ENCODE data around the gene PPP6R3. TPM values are rescaled to one million over a fixed set of nuclear protein-coding genes. Genes with fewer than 3 reads are reported as not detected.

The PPP6R3 gene
- polyA plus RNA-seq, 1 experiment, result 58.5 TPM

GRCh38 chr11:68660066-68660810 lies 199.7 kb downstream of the PPP6R3 start:
- ChIA-PET POLR2A (interaction anchor here (2.1 kb wide), 1 partner anchor 17 kb away, joined by 6 read pairs; no protein-coding TSS in a partner anchor), CTCF (no interaction called here)
- Histone ChIP-seq H3K27me3 (ENCODE audit: control insufficient read depth, insufficient read depth, low read length) (peaks cover 36% of the 10 kb centered on the region), H3K27ac (ENCODE audit: low read depth, low read length) (no peak overlapping the region), H3K9me3 (ENCODE audit: control insufficient read depth, insufficient read depth, low read length) (peaks cover 30% of the 10 kb centered on the region), H3K4me3 (ENCODE audit: low read depth, low read length) (no peak overlapping the region)
- TF ChIP-seq, protein P1, sequence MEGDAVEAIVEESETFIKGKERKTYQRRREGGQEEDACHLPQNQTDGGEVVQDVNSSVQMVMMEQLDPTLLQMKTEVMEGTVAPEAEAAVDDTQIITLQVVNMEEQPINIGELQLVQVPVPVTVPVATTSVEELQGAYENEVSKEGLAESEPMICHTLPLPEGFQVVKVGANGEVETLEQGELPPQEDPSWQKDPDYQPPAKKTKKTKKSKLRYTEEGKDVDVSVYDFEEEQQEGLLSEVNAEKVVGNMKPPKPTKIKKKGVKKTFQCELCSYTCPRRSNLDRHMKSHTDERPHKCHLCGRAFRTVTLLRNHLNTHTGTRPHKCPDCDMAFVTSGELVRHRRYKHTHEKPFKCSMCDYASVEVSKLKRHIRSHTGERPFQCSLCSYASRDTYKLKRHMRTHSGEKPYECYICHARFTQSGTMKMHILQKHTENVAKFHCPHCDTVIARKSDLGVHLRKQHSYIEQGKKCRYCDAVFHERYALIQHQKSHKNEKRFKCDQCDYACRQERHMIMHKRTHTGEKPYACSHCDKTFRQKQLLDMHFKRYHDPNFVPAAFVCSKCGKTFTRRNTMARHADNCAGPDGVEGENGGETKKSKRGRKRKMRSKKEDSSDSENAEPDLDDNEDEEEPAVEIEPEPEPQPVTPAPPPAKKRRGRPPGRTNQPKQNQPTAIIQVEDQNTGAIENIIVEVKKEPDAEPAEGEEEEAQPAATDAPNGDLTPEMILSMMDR (IDR thresholded peaks at IDR 0.05; ENCODE audit: low read depth, low read length), result no peak
- no peak for DNase-seq (ENCODE audit: low read depth, low spot score)

DNA sequence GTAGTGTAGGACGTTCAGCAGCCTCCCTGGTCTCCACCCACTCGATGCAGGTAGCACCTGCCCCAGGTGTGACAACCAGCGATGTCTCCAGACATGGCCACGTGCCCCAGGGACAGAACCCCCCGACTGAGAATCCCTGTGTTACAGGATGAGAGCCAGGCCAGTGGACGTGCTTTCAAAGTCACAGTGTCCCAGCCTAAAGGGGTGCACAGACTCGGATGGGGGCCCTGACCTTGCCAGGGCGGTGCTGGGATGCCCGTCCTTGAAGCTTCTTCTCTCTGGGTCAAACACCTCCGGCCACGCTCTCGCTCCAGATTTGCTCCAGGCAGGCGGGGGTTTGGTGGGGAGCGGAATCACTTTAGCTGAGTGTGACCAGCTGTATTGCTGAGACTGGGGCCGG lies 200.5 kb downstream of the PPP6R3 start:
- ChIA-PET POLR2A (no interaction called here), CTCF (no interaction called here)
- no peak overlapping the region for H3K4me3 ChIP-seq (ENCODE audit: low read depth, low read length)
- DNase-seq (ENCODE audit: low read depth, low spot score), result no peak
- H3K27ac ChIP-seq (ENCODE audit: low read depth, low read length), result no peak overlapping the region
- TF ChIP-seq, protein P1 (IDR thresholded peaks at IDR 0.05; ENCODE audit: low read depth, low read length), result no peak
- H3K9me3 ChIP-seq (ENCODE audit: control insufficient read depth, insufficient read depth, low read length), result peaks cover 23% of the 10 kb centered on the region
- H3K27me3 ChIP-seq (ENCODE audit: control insufficient read depth, insufficient read depth, low read length), result peaks cover 30% of the 10 kb centered on the region

DNA sequence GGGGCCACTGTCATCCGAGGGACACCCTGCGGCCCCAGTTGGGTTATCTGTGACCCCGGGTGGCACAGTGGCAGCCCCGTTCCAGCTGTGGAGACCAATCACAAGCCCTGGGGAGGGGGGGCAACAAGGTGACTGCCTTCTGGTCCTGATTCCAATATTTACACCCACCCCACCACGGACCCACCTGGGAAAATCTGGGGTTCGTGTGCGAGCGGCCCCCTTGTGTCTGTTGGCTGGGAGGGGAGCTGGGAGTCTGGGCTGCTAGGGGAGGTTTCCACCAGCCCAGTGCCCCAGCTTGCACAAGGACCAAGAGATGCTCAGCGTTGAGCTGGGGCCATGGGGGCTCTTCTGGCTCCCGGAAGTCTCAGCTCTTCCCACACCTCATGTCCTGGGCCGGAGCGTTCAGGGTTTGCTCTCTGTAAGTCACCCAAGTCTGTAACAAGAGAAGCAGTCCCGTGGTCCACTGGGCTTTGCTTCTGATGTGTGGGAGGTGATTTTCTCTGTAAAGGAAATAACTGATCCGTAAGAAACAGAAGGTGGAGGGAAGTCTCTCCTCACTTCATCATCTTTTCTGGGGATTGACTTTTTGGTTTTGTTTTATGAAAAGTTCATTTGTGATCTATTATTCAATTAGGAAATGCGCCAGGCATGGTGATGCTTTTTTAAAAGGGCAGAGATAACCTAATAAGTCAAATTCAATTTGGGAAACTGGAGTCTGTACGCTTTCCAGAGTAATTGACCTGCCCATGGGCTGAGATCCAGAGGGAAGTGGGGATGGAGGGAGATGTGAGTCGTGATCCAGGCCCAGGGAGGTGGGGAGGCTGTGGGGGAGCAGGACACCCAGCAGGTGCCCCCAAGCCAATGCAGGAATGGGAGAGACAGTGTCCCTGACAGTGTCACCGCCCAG lies 201.4 kb downstream of the PPP6R3 start:
- ChIA-PET POLR2A (no interaction called here), CTCF (no interaction called here)
- Histone ChIP-seq H3K9me3 (ENCODE audit: control insufficient read depth, insufficient read depth, low read length) (peaks cover 23% of the 10 kb centered on the region), H3K27ac (ENCODE audit: low read depth, low read length) (no peak overlapping the region), H3K27me3 (ENCODE audit: control insufficient read depth, insufficient read depth, low read length) (peaks cover 32% of the 10 kb centered on the region), H3K4me3 (ENCODE audit: low read depth, low read length) (no peak overlapping the region)
- TF ChIP-seq, protein P1 (IDR thresholded peaks at IDR 0.05; ENCODE audit: low read depth, low read length), result no peak
- no peak for DNase-seq (ENCODE audit: low read depth, low spot score)

DNA sequence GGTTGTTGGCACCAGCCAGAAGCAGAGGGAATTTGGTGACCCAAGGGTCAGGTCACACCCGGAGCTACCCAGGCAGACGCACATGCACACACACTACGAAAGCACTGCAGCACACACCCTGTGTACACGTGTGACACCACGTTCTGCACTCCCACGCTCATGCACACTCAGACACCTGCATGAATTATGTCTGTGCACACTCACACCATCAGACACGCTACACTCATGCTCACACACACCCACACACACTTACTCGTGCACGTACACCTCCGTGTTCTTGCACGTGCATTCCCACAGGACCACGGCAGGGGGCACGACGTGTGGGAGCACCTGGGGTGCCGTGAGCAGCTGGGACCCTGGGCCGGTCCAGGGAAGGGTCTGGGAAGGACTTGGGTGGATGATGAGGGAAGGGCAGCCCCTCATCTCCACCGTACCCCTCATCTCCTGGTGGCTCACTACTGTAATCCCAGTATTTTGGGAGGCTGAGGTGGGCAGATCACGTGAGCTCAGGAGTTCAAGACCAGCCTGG lies 203.0 kb downstream of the PPP6R3 start:
- Histone ChIP-seq H3K27ac (ENCODE audit: low read depth, low read length) (no peak overlapping the region), H3K27me3 (ENCODE audit: control insufficient read depth, insufficient read depth, low read length) (peaks cover 33% of the 10 kb centered on the region), H3K4me3 (ENCODE audit: low read depth, low read length) (no peak overlapping the region), H3K9me3 (ENCODE audit: control insufficient read depth, insufficient read depth, low read length) (peaks cover 23% of the 10 kb centered on the region)
- CTCF ChIA-PET, result no interaction called here
- POLR2A ChIA-PET, result no interaction called here
- DNase-seq (ENCODE audit: low read depth, low spot score), result no peak
- TF ChIP-seq, protein P1 (IDR thresholded peaks at IDR 0.05; ENCODE audit: low read depth, low read length), result no peak

All from AG04450 (cell line).